A549 (cell line): Measurements from ENCODE around the gene TMC6. TPM values are rescaled to one million over a fixed set of nuclear protein-coding genes. Genes with fewer than 3 reads are reported as not detected.

Experiments used
- ATAC-seq, 2 experiments: fragments of 200-7000 bp in 1 of 2; fragments of >200 bp in 1 of 2; cut with Nextera tagmentation in 1 of 2; cut with Tn5 transposase in 1 of 2; 3 replicates each; pipeline versions ENCODE4 v1.8.0 to v1.9.1; 2018 to 2020; ENCODE audit warnings: mild to moderate bottlenecking in 1 of 2, moderate library complexity in 1 of 2
- CTCF ChIA-PET: fragments of 300-600 bp; sonication (Branson Sonifier 250); formaldehyde crosslinking; extraction: SDS; loops from one replicate; lab custom pipeline; 2021; ENCODE audit warnings: antibody characterized with exemption, inconsistent platforms; lab: Yijun Ruan, JAX
- POLR2A ChIA-PET: fragments of 350-600 bp; formaldehyde crosslinking; extraction: SDS; loops from one replicate; lab custom pipeline; 2021; ENCODE audit warnings: antibody characterized with exemption, inconsistent platforms; lab: Yijun Ruan, JAX
- DNase-seq, 2 experiments: peaks; one replicate each; pipeline versions ENCODE4 v3.0.0 to v3.0.0-alpha.2; 2011 to 2016; ENCODE audit warnings: low read depth in 1 of 2, low spot score in 1 of 2
- FAIRE-seq: peaks from 2 replicates; lab custom pipeline; 2011; peaks lifted over from hg19 to GRCh38; lab: Jason Lieb, UNC
- H3K27ac ChIP-seq, 2 experiments: fragments of >200 bp; sonication (Bioruptor Twin); formaldehyde crosslinking; 3 replicates each; pipeline ENCODE4 v1.5.1; 2016 to 2017
- H3K4me1 ChIP-seq: fragments of >200 bp; sonication (Bioruptor Twin); formaldehyde crosslinking; 3 replicates; pipeline ENCODE4 v1.6.1; 2016
- H3K4me2 ChIP-seq: fragments of >200 bp; sonication (Bioruptor Twin); formaldehyde crosslinking; 3 replicates; pipeline ENCODE4 v1.6.1; 2016
- H3K4me3 ChIP-seq: fragments of >200 bp; sonication (Bioruptor Twin); formaldehyde crosslinking; 3 replicates; pipeline ENCODE4 v1.5.1; 2016
- H3K9me3 ChIP-seq: fragments of >200 bp; sonication (Bioruptor Twin); formaldehyde crosslinking; 3 replicates; pipeline ENCODE4 v1.6.1; 2016
- ATOH8 ChIP-seq: fragments of 250-450 bp; sonication (Bioruptor Pico); IDR thresholded peaks from 2 replicates; pipeline ENCODE4 v1.5.0; 2020; ENCODE audit warnings: low read depth, mild to moderate bottlenecking, moderate library complexity
- BCL3 ChIP-seq: fragments of >200 bp; sonication (Bioruptor Twin); formaldehyde crosslinking; IDR thresholded peaks from 3 replicates; pipeline ENCODE4 v1.6.1; 2016
- CHD2 ChIP-seq: fragments of 150-350 bp; IDR thresholded peaks from 2 replicates; pipeline ENCODE4 v1.6.1; 2014; ENCODE audit warnings: low read length; ENCODE audit not compliant: partially characterized antibody
- CTCF ChIP-seq: fragments of >200 bp; sonication (Bioruptor Twin); formaldehyde crosslinking; IDR thresholded peaks from 3 replicates; pipeline ENCODE4 v1.5.1; 2016
- EHMT2 ChIP-seq: fragments of 200-600 bp; sonication (generic); IDR thresholded peaks from 2 replicates; pipeline ENCODE4 v1.6.1; 2016; ENCODE audit warnings: antibody characterized with exemption, low read depth, mild to moderate bottlenecking, moderate library complexity
- ESRRA ChIP-seq: fragments of 150-350 bp; IDR thresholded peaks from 2 replicates; pipeline ENCODE4 v1.6.1; 2014; ENCODE audit warnings: mild to moderate bottlenecking, low read length, borderline replicate concordance
- FOXS1 ChIP-seq: fragments of 250-450 bp; sonication (Bioruptor Pico); IDR thresholded peaks from 2 replicates; pipeline ENCODE4 v1.5.0; 2020; ENCODE audit warnings: mild to moderate bottlenecking, moderate library complexity
- HOXB5 ChIP-seq: fragments of 250-450 bp; sonication (Bioruptor Pico); IDR thresholded peaks from 2 replicates; pipeline ENCODE4 v1.5.0; 2020; ENCODE audit warnings: mild to moderate bottlenecking, moderate library complexity
- KDM1A ChIP-seq: fragments of 200-600 bp; sonication (generic); IDR thresholded peaks from 2 replicates; pipeline ENCODE4 v1.6.1; 2016; ENCODE audit warnings: low read depth, mild to moderate bottlenecking
- KDM5A ChIP-seq: fragments of 200-600 bp; sonication (generic); IDR thresholded peaks from 2 replicates; pipeline ENCODE4 v1.6.1; 2016; ENCODE audit warnings: antibody characterized with exemption, mild to moderate bottlenecking
- MAFK ChIP-seq: fragments of 450-650 bp; IDR thresholded peaks from 2 replicates; pipeline ENCODE4 v1.6.1; 2014; ENCODE audit not compliant: partially characterized antibody
- MYC ChIP-seq: IDR thresholded peaks from 2 replicates; pipeline ENCODE4 v1.6.1; 2012; ENCODE audit warnings: mild to moderate bottlenecking, inconsistent platforms, low read length, improper control_type of control experiment, borderline replicate concordance
- NPAS2 ChIP-seq: fragments of 250-450 bp; sonication (Bioruptor Pico); IDR thresholded peaks from 2 replicates; pipeline ENCODE4 v1.8.0; 2022; ENCODE audit warnings: mild to moderate bottlenecking, moderate library complexity, borderline replicate concordance
- PBX3 ChIP-seq: IDR thresholded peaks from 2 replicates; pipeline ENCODE4 v1.6.1; 2012
- PHF8 ChIP-seq: fragments of 200-600 bp; sonication (generic); IDR thresholded peaks from 2 replicates; pipeline ENCODE4 v1.6.1; 2016; ENCODE audit warnings: low read depth, mild to moderate bottlenecking, antibody characterized with exemption, moderate library complexity, borderline replicate concordance
- POLR2A ChIP-seq: IDR thresholded peaks from 2 replicates; pipeline ENCODE4 v1.6.1; 2012; ENCODE audit warnings: mild to moderate bottlenecking, low read length
- RARB ChIP-seq: fragments of 250-450 bp; sonication (Bioruptor Pico); IDR thresholded peaks from 2 replicates; pipeline ENCODE4 v1.8.0; 2021; ENCODE audit warnings: mild to moderate bottlenecking, moderate library complexity
- TFCP2L1 ChIP-seq: fragments of 250-450 bp; sonication (Bioruptor Pico); IDR thresholded peaks from 2 replicates; pipeline ENCODE4 v1.5.0; 2021; ENCODE audit warnings: mild to moderate bottlenecking
- USF2 ChIP-seq: fragments of 450-650 bp; IDR thresholded peaks from 2 replicates; pipeline ENCODE4 v1.6.1; 2014; ENCODE audit warnings: antibody characterized with exemption
- ZC3H11A ChIP-seq: fragments of 450-650 bp; IDR thresholded peaks from 2 replicates; pipeline ENCODE4 v1.6.1; 2014; ENCODE audit warnings: antibody characterized with exemption, mild to moderate bottlenecking
- ZNF302 ChIP-seq: fragments of 250-450 bp; sonication (Bioruptor Pico); IDR thresholded peaks from 2 replicates; pipeline ENCODE4 v1.9.0; 2021; ENCODE audit warnings: inconsistent platforms, mild to moderate bottlenecking, moderate library complexity
- WGBS: methylation state at CpG from one replicate; pipeline ENCODE4 v1.1.6; 2017; ENCODE audit errors: missing lambda C conversion rate; 5-methylcytosine and 5-hydroxymethylcytosine counted together
- polyA plus RNA-seq, 4 experiments: library from polyadenylated mRNA; depleted of rRNA in 3 of 4; stranded (reverse); fragments of >200 nt; fragmentation: RNase III in 1 of 4; extraction: RNeasy Plus Mini Kit Qiagen cat#74134 plus additional on column Dnase treatment in 1 of 4; gene quantifications; 2 replicates in 3 of 4; 3 replicates in 1 of 4; pipeline ENCODE4 v1.2.3, GENCODE V29; 2011 to 2017

Gene TMC6
- polyA plus RNA-seq, 2 of the 4 experiments (the other 2 are of a cell fraction): 4.7 to 9.4 TPM

GRCh38 chr17:78122216-78122930 lies 6.2 kb downstream of the TMC6 start (continued):
- no peak for TF ChIP-seq ESRRA
- no peak for TF ChIP-seq PBX3
- no peak for TF ChIP-seq FOXS1 (CRISPR knock-in tag)

- H3K4me3 ChIP-seq: no peak overlapping the region
- ATAC-seq (no peak), DNase-seq (no peak), FAIRE-seq (no peak)
- WGBS: 84% methylated on average over 9 of the region's 11 CpGs
- POLR2A ChIA-PET: no interaction called here
- no peaks in the 10 kb centered on the region for H3K9me3 ChIP-seq
- no peaks in the 10 kb centered on the region for H3K4me1 ChIP-seq
- CTCF ChIA-PET: interaction anchor here (1.5 to 13.7 kb wide), 5 partner anchors 9 to 130 kb away, joined by 5 to 164 read pairs (median 6); no protein-coding TSS in a partner anchor
- H3K27ac ChIP-seq: no peak overlapping the region
- no peak overlapping the region for H3K4me2 ChIP-seq
- TF ChIP-seq USF2 (no peak), HOXB5 (CRISPR knock-in tag) (no peak), ZNF302 (CRISPR knock-in tag) (no peak), KDM5A (no peak), NPAS2 (CRISPR knock-in tag) (no peak), KDM1A (no peak)
- TF ChIP-seq, all 56 proteins: peak for 0
Observed at GRCh38 chr17:78121801-78122215, 6.7 kb downstream of the TMC6 start.

GRCh38 chr17:78120971-78121800 lies 7.4 kb downstream of the TMC6 start:
- TF ChIP-seq MAFK (no peak), PHF8 (no peak), CHD2 (no peak), EHMT2 (no peak)
- ATAC-seq: no peak
- no peak for FAIRE-seq
- Histone ChIP-seq H3K4me2 (no peak overlapping the region), H3K27ac (no peak overlapping the region), H3K9me3 (no peaks in the 10 kb centered on the region), H3K4me1 (no peaks in the 10 kb centered on the region), H3K4me3 (no peak overlapping the region)
- ChIA-PET POLR2A (no interaction called here), CTCF (interaction anchor here (0.6 to 13.7 kb wide), 8 partner anchors 8 to 130 kb away, joined by 4 to 164 read pairs (median 6); no protein-coding TSS in a partner anchor)
- no peak for DNase-seq
- WGBS: 84% methylated on average over 33 of the region's 35 CpGs

GRCh38 chr17:78120537-78120936 lies 8.0 kb downstream of the TMC6 start:
- POLR2A ChIA-PET: no interaction called here
- TF ChIP-seq POLR2A (no peak), ATOH8 (no peak), ZC3H11A (no peak), RARB (CRISPR knock-in tag) (no peak), BCL3 (no peak), CTCF (no peak), TFCP2L1 (CRISPR knock-in tag) (no peak), KDM5A (no peak), FOXS1 (CRISPR knock-in tag) (no peak), ESRRA (no peak), MYC (no peak)
- FAIRE-seq (no peak), ATAC-seq (no peak), DNase-seq (no peak)
- no peak overlapping the region for H3K4me3 ChIP-seq
- no peak overlapping the region for H3K27ac ChIP-seq
- CTCF ChIA-PET: interaction anchor here (0.7 to 13.7 kb wide), 6 partner anchors 19 to 130 kb away, joined by 3 to 164 read pairs (median 5); no protein-coding TSS in a partner anchor
- H3K4me1 ChIP-seq: no peaks in the 10 kb centered on the region
- H3K9me3 ChIP-seq: no peaks in the 10 kb centered on the region
- no peak overlapping the region for H3K4me2 ChIP-seq
- WGBS: 88% methylated on average over 6 of the region's 13 CpGs
